ENCODE results near the gene UBR1. TPM values are rescaled to one million over a fixed set of nuclear protein-coding genes. Genes with fewer than 3 reads are reported as not detected.

Gene UBR1
- total RNA-seq, 4 donors from 2014 or later, result 21.3 to 108 (median 34.2) TPM

DNA sequence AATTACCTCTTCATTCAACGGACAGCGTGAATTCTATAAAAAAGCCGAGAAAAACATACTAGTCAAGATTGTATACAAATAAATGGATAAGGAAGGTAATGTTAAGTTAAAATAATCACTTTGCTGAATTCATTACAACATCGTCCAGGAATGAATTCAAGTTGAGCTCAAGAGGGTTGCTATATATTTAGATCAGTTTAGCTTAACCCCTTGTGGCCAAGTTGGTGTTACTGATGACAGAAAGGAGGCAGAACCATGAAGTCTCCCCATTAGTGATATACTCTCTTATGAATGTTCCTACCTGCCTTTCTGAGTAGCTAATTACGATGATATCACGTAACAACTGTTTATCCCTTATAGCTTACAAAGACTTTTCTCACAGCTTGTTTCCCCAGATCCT lies 34.9 kb downstream of the UBR1 start:
- H3K27me3 ChIP-seq, result no peaks in the 10 kb centered on the region
- H3K4me1 ChIP-seq, result no peaks in the 10 kb centered on the region
- no peak overlapping the region for H3K27ac ChIP-seq
- H3K36me3 ChIP-seq, result peaks cover 0 to 74% (median 18%) of the 10 kb centered on the region in 4 donors
- H3K4me3 ChIP-seq, result no peak overlapping the region
- intact Hi-C loops (cut with DNase I; ENCODE audit: low total_unique reads), result no loop called here
- no peak for DNase-seq
- 87 to 91% methylated on average over 6 of the region's 6 CpGs for WGBS, 2 donors (ENCODE audit: low coverage in 1 of 2)
- in situ Hi-C loops (cut with MboI; ENCODE audit: low pct_ligation_motif_present in 1 of 4, low pct_unique_long_range_greater_than_20kb in 1 of 4, low sequenced_read_pairs in 3 of 4), result no loop called here
- no peaks in the 10 kb centered on the region for H3K9me3 ChIP-seq
- TF ChIP-seq POLR2AphosphoS5 (IDR thresholded peaks at IDR 0.05) (no peak), EP300 (IDR thresholded peaks at IDR 0.05; ENCODE audit: low read depth) (no peak), POLR2A (IDR thresholded peaks at IDR 0.05) (no peak), CTCF (IDR thresholded peaks at IDR 0.05) (no peak)

- Histone ChIP-seq H3K4me3 (no peak overlapping the region), H3K9me3 (no peaks in the 10 kb centered on the region), H3K27ac (no peak overlapping the region), H3K36me3 (peaks cover 0 to 80% (median 19%) of the 10 kb centered on the region in 4 donors), H3K27me3 (no peaks in the 10 kb centered on the region), H3K4me1 (no peaks in the 10 kb centered on the region)
- intact Hi-C loops (cut with DNase I; ENCODE audit: low total_unique reads), result no loop called here
- 90 to 91% methylated on average over 4 of the region's 4 CpGs for WGBS, 2 donors (ENCODE audit: low coverage in 1 of 2)
- TF ChIP-seq POLR2A (IDR thresholded peaks at IDR 0.05), result no peak
- TF ChIP-seq POLR2AphosphoS5 (IDR thresholded peaks at IDR 0.05), result no peak
- TF ChIP-seq CTCF (IDR thresholded peaks at IDR 0.05), result no peak
- no peak for DNase-seq
- in situ Hi-C loops (cut with MboI; ENCODE audit: low pct_ligation_motif_present in 1 of 4, low pct_unique_long_range_greater_than_20kb in 1 of 4, low sequenced_read_pairs in 3 of 4), result no loop called here
Measured at GRCh38 chr15:43070249-43070648, 35.6 kb downstream of the UBR1 start.

DNA sequence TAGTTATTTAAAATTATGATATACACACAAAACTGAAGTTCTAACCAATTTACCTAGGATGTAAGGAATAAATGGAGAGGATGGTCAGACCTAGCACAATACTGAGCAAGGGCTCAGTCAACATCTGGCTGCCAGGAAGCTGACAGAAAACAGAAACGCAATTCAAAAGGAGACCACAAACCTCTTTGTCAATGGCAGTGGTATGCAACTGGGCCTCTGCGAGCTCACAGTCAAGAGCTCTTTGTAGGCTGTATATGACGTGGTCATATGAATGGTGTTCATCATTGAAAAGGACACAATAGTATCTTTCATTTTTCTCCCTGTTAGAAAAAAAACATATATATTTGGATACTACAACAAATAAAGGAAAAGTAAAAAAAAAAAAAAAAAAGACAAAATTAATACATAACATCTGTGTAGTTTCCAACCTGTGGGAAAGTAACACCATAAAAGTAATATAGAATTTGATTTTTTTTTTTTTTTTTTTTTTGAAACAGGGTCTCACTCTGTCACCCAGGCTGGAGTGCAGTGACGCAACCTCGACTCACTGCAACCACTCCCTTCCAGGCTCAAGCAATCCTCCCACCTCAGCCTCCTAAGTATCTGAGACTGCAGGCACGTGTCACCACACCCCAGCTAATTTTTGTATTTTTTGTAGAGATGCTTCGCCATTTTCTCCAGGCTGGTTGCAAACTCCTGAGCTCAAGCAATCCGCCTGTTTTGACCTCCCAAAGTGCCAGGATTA lies 37.9 kb downstream of the UBR1 start:
- 83 to 84% methylated on average over 5 to 8 of the region's 8 CpGs for WGBS, 2 donors (ENCODE audit: low coverage in 1 of 2)
- Histone ChIP-seq H3K36me3 (peaks cover 0 to 61% (median 16%) of the 10 kb centered on the region in 4 donors), H3K27ac (no peak overlapping the region), H3K4me1 (no peaks in the 10 kb centered on the region), H3K9me3 (no peaks in the 10 kb centered on the region), H3K27me3 (no peaks in the 10 kb centered on the region), H3K4me3 (no peak overlapping the region)
- no peak for TF ChIP-seq POLR2AphosphoS5 (IDR thresholded peaks at IDR 0.05)
- no peak for TF ChIP-seq CTCF (IDR thresholded peaks at IDR 0.05)
- no peak for TF ChIP-seq EP300 (IDR thresholded peaks at IDR 0.05; ENCODE audit: low read depth)
- TF ChIP-seq POLR2A (IDR thresholded peaks at IDR 0.05), result no peak
- intact Hi-C loops (cut with DNase I; ENCODE audit: low total_unique reads), result no loop called here
- in situ Hi-C loops (cut with MboI; ENCODE audit: low pct_ligation_motif_present in 1 of 4, low pct_unique_long_range_greater_than_20kb in 1 of 4, low sequenced_read_pairs in 3 of 4), result no loop called here
- no peak for DNase-seq

DNA sequence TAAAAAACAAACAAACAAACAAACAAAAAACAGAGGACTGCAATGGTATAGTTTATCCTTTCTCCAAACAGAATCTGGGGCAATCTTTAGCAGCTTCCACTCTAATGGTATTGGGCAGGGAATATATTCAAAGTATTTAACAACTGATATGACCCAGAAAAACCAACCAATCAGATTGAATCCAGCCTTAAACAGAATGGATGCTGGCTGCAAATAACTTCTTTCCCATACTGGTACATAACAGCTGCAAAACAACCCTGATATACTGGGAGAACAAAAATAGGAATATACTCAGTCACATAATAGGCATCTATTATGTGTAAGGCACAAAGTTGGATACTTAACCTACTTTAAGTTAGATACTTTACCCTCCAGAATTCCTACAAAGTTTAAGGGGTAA lies 49.1 kb downstream of the UBR1 start:
- DNase-seq, result no peak
- no peaks in the 10 kb centered on the region for H3K4me1 ChIP-seq
- no peak overlapping the region for H3K27ac ChIP-seq
- intact Hi-C loops (cut with DNase I; ENCODE audit: low total_unique reads), result no loop called here
- TF ChIP-seq POLR2AphosphoS5 (IDR thresholded peaks at IDR 0.05) (no peak), EP300 (IDR thresholded peaks at IDR 0.05; ENCODE audit: low read depth) (no peak), CTCF (IDR thresholded peaks at IDR 0.05) (no peak), POLR2A (IDR thresholded peaks at IDR 0.05) (no peak)
- H3K4me3 ChIP-seq, result no peak overlapping the region
- in situ Hi-C loops (cut with MboI; ENCODE audit: low pct_ligation_motif_present in 1 of 4, low pct_unique_long_range_greater_than_20kb in 1 of 4, low sequenced_read_pairs in 3 of 4), result no loop called here
- peaks cover 0 to 66% (median 32%) of the 10 kb centered on the region in 4 donors for H3K36me3 ChIP-seq
- no peaks in the 10 kb centered on the region for H3K9me3 ChIP-seq
- H3K27me3 ChIP-seq, result no peaks in the 10 kb centered on the region

Measured in transverse colon (tissue), 4 donors.